Activated T-cell treated with anti-CD3 and anti-CD28 coated beads, Interleukin-2, amount 50 U/mL, for 72 hours (primary cell): ENCODE data around the gene CHCHD3. TPM values are rescaled to one million over a fixed set of nuclear protein-coding genes. Genes with fewer than 3 reads are reported as not detected.

ENCODE experiments used
- ATAC-seq, 2 donors: fragments of 150-1000 bp; cut with Tn5 transposase; replicated peaks in 1 of 2; 2 replicates each; pipeline ENCODE4 v1.10.0; 2021; ENCODE audit warnings: moderate library complexity in 2 of 2, mild to moderate bottlenecking in 1 of 2
- DNase-seq, 2 donors: peaks; one replicate each; pipeline ENCODE4 v3.0.0; 2021 to 2022; ENCODE audit warnings: mixed read lengths in 1 of 2
- H3K27ac Mint-ChIP-seq: one replicate; pipeline ENCODE4 v1.8.0; 2022; ENCODE audit warnings: mild to moderate bottlenecking, moderate library complexity, mixed read lengths
- H3K27me3 Mint-ChIP-seq: one replicate; pipeline ENCODE4 v1.8.0; 2022; ENCODE audit warnings: low read depth, mixed read lengths
- H3K36me3 Mint-ChIP-seq, 2 donors: one replicate each; pipeline ENCODE4 v1.8.0; 2022; ENCODE audit warnings: mixed read lengths in 2 of 2, mild to moderate bottlenecking in 1 of 2; ENCODE audit not compliant: insufficient read depth in 2 of 2
- H3K4me1 Mint-ChIP-seq: one replicate; pipeline ENCODE4 v1.8.0; 2022; ENCODE audit warnings: low read depth, mixed read lengths
- H3K4me3 Mint-ChIP-seq, 2 donors: one replicate each; pipeline ENCODE4 v1.8.0; 2022; ENCODE audit warnings: mild to moderate bottlenecking in 2 of 2, mixed read lengths in 2 of 2, moderate library complexity in 2 of 2
- H3K9me3 Mint-ChIP-seq, 2 donors: one replicate each; pipeline ENCODE4 v1.8.0; 2022; ENCODE audit warnings: mixed read lengths in 2 of 2
- total RNA-seq, 2 donors: library from RNA; stranded (reverse); gene quantifications; one replicate each; pipeline ENCODE4 v1.2.3, GENCODE V29; 2022

CHCHD3 gene
- total RNA-seq, 2 donors from 2014 or later = 59.3 to 75.5 TPM

DNA sequence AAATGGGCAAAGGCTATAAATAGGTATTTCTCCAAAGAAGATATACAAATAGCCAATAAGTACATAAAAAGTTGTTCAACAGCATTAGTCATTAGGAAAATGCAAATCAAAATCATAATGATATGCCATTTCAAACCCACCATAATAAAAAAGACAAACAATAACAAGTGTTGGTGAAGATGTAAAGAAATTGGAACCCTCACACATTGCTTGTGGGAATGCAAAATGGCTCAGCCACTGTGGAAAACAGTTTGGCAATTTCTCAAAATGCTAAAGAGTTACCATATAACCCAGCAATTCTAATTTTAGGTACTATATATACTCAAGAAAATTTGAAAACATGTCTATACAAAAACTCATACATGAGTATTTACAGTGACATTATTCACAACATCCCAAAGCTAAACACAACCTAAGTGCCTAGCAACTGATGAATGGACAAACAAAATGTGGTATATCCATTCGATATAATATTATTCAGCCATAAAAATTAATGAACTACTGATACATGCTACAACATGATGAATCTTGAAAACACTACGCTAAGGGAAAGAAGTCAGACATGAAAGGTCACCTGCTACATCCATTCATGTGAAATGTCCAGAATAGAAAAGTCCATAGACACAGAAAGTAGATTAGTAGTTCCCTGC lies 55.6 kb downstream of the CHCHD3 start:
- Mint-ChIP-seq H3K27me3 (no peaks in the 10 kb centered on the region), H3K27ac (no peak overlapping the region), H3K4me1 (peaks cover 6% of the 10 kb centered on the region), H3K9me3 (peaks cover 2 to 3% of the 10 kb centered on the region in 2 donors), H3K36me3 (peaks cover 2 to 9% of the 10 kb centered on the region in 2 donors), H3K4me3 (no peak overlapping the region)
- DNase-seq = no peak
- ATAC-seq = no peak

DNA sequence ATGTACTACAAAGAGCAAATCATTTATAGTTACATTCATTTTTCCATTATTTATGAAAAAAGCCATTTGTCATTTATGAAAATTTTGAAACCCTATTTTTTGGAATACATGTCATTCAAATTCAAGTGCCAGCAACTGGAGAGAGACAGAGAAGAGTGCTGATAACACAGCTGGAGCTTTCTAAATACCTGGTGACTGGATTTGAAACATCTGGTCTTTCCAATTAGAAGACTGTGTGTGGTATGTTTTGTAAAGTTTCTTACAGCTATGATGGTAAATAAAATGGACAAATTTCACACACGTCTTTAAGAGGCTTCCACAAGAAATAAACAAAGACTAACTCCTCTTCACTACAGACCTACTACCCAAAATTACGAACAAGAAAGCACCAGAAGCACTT lies 56.8 kb downstream of the CHCHD3 start:
- H3K4me3 Mint-ChIP-seq = no peak overlapping the region
- ATAC-seq (no peak), DNase-seq (no peak)
- peaks cover 2 to 9% of the 10 kb centered on the region in 2 donors for H3K36me3 Mint-ChIP-seq
- H3K27me3 Mint-ChIP-seq = no peaks in the 10 kb centered on the region
- peaks cover 2 to 3% of the 10 kb centered on the region in 2 donors for H3K9me3 Mint-ChIP-seq
- H3K4me1 Mint-ChIP-seq = peaks cover 6% of the 10 kb centered on the region
- H3K27ac Mint-ChIP-seq = no peak overlapping the region

DNA sequence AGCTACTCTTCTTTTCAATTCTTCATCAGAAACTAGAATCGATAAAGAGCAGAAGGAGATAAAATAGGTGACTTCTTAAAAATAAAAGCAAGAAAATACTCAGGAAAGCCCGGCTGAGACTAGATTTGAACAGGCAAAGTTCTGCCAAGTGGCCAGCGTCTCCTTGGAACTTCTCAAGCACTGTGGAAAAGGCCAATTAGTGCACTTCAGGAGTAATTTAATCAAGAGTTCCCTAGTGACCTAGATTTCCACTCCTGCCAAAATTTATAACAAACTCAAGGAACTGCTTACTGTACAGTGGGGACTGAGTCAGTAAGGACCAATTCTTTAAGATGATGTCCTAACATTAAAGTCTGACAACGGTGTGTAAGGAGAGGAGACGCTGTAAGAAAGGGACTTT lies 57.3 kb downstream of the CHCHD3 start:
- Mint-ChIP-seq H3K27me3 (no peaks in the 10 kb centered on the region), H3K4me1 (peaks cover 4% of the 10 kb centered on the region), H3K9me3 (peaks cover 2 to 3% of the 10 kb centered on the region in 2 donors), H3K36me3 (peaks cover 2 to 8% of the 10 kb centered on the region in 2 donors), H3K4me3 (no peak overlapping the region), H3K27ac (no peak overlapping the region)
- ATAC-seq = no peak
- DNase-seq = no peak

DNA sequence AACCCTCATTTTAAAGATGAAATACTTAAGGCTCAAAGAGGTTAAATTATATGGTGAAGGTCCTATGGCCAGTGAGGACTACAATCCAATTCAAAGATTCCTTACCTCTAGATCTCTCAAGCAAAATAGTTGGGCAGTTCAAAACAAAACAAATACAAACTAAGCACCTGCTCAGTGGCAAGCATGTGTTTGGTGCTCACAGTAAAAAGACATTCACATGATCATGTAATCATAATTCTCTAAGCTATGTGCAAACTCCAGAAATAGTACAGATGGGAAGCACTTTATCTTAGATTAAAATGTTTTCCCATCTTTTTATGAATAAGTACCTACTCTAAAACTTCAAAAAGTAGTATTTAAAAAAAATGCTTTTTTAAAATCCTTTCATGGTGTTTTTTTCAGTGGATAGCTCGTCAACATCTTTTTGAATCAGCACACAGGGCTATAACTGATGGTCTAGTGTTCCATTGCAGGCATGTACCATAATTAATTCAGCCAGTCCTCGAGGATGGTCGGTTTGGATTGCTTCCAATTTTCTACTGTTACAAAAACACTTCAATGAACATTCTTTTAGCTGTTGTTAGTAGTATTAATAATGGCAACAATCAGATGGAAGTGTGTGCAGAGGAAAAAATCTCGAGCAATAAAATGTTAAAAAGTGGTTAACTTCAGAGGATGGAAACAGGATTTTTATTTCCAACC lies 58.4 kb downstream of the CHCHD3 start:
- no peak overlapping the region for H3K4me3 Mint-ChIP-seq
- no peaks in the 10 kb centered on the region for H3K27me3 Mint-ChIP-seq
- peaks cover 2 to 3% of the 10 kb centered on the region in 2 donors for H3K9me3 Mint-ChIP-seq
- DNase-seq = no peak
- no peaks in the 10 kb centered on the region for H3K4me1 Mint-ChIP-seq
- H3K27ac Mint-ChIP-seq = no peak overlapping the region
- no peak for ATAC-seq
- peaks cover 2 to 6% of the 10 kb centered on the region in 2 donors for H3K36me3 Mint-ChIP-seq

DNA sequence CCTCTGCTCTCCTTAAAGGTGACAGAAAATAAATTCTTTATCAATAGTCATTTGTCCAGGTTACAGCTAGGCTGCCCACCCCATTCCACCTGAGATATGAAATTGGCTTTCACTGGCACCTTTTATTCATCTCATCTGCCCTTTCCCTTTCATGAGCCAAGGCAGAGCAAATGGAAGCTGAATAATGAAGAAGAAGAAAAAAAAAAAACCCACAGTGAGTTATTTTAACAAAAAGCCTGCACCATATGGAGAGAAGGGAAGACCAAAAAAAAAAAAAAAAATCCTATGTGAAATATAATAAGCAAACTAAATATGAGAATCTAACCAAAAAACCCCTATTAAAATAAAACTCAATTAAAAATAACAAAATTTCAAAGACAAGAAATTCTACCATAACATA lies 59.2 kb downstream of the CHCHD3 start:
- no peak for DNase-seq
- Mint-ChIP-seq H3K4me1 (no peaks in the 10 kb centered on the region), H3K4me3 (no peak overlapping the region), H3K36me3 (peaks cover 2 to 6% of the 10 kb centered on the region in 2 donors), H3K27ac (no peak overlapping the region), H3K9me3 (peaks cover 2 to 3% of the 10 kb centered on the region in 2 donors), H3K27me3 (no peaks in the 10 kb centered on the region)
- ATAC-seq = no peak

DNA sequence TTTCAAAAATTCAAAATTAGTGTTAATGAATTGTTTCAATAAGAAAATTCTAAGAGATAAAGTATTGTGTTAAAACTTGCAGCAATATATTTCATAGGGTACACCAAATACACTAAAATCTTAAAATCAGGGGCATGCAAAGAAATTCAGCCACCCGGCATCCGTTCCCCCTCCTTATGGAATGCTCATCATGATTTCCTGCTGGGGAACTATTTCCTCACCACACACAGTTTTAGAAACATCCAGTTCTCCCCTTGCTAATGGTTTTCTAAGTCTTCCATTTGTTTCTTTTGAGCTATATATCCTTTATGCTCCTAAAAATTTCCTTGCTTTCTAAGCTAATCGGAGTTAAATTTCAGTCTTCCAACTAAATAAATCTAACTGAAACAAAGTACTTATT lies 60.7 kb downstream of the CHCHD3 start:
- Mint-ChIP-seq H3K36me3 (peaks cover 0 to 5% of the 10 kb centered on the region in 2 donors), H3K4me1 (no peaks in the 10 kb centered on the region), H3K27me3 (no peaks in the 10 kb centered on the region), H3K27ac (no peak overlapping the region), H3K4me3 (no peak overlapping the region), H3K9me3 (no peaks in the 10 kb centered on the region)
- ATAC-seq = no peak
- no peak for DNase-seq

DNA sequence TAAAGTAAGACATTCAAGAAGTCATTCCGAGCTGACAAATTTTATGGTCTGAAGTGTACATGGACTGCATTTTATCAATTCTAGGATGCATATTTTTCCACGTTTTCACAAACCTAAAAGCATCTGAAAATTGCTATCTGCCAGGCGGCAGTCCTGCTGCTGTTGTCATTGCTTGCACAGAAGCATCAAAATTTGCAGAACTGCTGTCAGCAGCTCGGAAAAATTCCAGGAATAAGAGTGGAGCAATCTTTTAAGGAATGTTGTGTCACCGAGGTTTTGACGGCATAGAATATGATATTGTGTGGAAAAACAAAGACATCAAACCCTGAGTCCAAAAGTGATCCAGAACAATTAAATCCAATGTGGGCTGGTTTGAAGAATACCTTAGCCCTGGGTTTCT lies 61.4 kb downstream of the CHCHD3 start:
- Mint-ChIP-seq H3K27ac (no peak overlapping the region), H3K36me3 (peaks cover 3 to 7% of the 10 kb centered on the region in 2 donors), H3K4me1 (no peaks in the 10 kb centered on the region), H3K27me3 (no peaks in the 10 kb centered on the region), H3K4me3 (no peak overlapping the region), H3K9me3 (no peaks in the 10 kb centered on the region)
- DNase-seq (no peak), ATAC-seq (no peak)

DNA sequence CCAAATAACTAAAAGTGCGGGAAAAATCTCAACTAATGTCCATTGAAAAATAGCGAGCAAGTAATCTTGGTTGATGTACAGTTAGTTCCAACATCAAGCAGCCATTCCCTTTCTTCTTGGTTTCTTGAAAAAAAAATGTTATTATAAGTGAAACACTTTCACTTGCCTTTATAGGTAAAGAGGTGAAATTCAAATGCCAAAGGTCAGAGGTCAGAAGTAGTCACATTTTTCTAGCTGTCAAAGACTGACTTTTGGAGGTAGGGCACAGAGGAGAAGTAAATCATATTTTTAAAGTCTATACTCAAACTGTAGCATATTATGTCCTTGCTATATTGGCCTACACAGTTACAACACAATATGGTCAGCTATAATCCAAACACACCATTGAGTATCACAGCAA lies 62.3 kb downstream of the CHCHD3 start:
- H3K9me3 Mint-ChIP-seq = no peaks in the 10 kb centered on the region
- no peak for ATAC-seq
- DNase-seq = no peak

DNA sequence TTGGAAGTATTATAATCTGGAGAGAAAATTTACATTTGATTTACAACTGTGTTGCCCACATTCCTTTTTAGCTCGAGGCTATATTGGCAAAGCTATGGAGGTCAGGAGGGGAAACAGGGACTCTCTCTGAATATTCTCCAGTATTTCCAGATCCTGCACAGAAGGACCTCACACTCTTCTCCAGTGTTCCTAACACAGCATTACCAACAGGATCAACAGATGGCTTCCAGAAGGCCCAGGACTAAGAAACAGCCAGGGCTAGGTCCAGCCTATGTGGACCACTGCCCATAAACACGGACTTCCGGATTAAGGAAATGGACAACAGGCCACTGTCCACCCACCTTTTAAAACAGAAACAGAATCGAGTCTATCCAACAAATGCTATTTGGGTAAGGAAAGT lies 65.3 kb downstream of the CHCHD3 start:
- ATAC-seq = no peak
- Mint-ChIP-seq H3K4me3 (no peak overlapping the region), H3K4me1 (no peaks in the 10 kb centered on the region), H3K9me3 (no peaks in the 10 kb centered on the region), H3K27me3 (no peaks in the 10 kb centered on the region), H3K36me3 (peaks cover 3 to 9% of the 10 kb centered on the region in 2 donors), H3K27ac (no peak overlapping the region)
- no peak for DNase-seq

More for the DNA sequence above, 62.3 kb downstream of the CHCHD3 start:
- Mint-ChIP-seq H3K27ac (no peak overlapping the region), H3K27me3 (no peaks in the 10 kb centered on the region), H3K4me1 (no peaks in the 10 kb centered on the region), H3K4me3 (no peak overlapping the region), H3K36me3 (peaks cover 3 to 9% of the 10 kb centered on the region in 2 donors)

DNA sequence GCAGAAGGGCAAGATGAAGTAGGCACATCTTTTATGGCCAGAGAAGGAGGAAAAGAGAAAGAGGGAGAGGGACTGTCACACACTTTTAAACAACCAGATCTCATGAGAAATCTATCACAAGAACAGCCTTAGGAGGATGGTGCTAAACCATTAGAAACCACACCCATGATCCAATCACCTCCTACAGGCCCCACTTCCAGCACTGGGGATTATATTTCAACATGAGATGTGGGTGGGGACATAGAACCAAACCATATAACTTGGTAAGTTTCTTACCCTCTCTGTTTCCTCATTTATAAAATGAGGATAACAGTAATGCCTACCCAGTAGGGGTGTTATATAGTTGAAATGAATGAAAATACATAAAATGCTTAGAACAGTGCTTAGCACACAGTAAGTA lies 66.0 kb downstream of the CHCHD3 start:
- ATAC-seq = no peak
- H3K36me3 Mint-ChIP-seq = peaks cover 4 to 7% of the 10 kb centered on the region in 2 donors
- no peaks in the 10 kb centered on the region for H3K4me1 Mint-ChIP-seq
- H3K27ac Mint-ChIP-seq = peak overlapping the region; percentile 39
- no peak overlapping the region for H3K4me3 Mint-ChIP-seq
- no peaks in the 10 kb centered on the region for H3K9me3 Mint-ChIP-seq
- DNase-seq = no peak
- no peaks in the 10 kb centered on the region for H3K27me3 Mint-ChIP-seq

DNA sequence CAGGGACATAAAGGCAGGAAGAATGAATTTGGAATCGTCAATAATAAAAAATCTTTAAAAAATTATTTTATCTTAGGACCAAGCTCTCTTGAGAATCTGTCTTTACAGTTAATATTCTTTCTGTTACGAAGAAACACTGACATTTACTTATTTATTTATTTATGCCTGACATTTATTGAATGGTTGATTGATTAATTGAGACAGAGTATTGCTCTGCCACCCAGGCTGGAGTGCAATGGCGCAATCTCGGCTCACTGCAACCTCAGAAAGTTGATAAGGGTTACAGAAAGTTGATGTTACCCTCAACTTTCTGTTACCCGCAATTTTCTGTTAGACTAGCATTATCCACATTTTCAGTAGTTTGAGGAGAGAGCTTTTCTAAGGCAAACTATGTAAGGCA lies 70.1 kb downstream of the CHCHD3 start:
- Mint-ChIP-seq H3K27me3 (no peaks in the 10 kb centered on the region), H3K27ac (no peak overlapping the region), H3K4me1 (no peaks in the 10 kb centered on the region), H3K36me3 (peaks cover 10 to 20% of the 10 kb centered on the region in 2 donors), H3K4me3 (no peak overlapping the region), H3K9me3 (peaks cover 5 to 6% of the 10 kb centered on the region in 2 donors)
- DNase-seq (no peak), ATAC-seq (no peak)

DNA sequence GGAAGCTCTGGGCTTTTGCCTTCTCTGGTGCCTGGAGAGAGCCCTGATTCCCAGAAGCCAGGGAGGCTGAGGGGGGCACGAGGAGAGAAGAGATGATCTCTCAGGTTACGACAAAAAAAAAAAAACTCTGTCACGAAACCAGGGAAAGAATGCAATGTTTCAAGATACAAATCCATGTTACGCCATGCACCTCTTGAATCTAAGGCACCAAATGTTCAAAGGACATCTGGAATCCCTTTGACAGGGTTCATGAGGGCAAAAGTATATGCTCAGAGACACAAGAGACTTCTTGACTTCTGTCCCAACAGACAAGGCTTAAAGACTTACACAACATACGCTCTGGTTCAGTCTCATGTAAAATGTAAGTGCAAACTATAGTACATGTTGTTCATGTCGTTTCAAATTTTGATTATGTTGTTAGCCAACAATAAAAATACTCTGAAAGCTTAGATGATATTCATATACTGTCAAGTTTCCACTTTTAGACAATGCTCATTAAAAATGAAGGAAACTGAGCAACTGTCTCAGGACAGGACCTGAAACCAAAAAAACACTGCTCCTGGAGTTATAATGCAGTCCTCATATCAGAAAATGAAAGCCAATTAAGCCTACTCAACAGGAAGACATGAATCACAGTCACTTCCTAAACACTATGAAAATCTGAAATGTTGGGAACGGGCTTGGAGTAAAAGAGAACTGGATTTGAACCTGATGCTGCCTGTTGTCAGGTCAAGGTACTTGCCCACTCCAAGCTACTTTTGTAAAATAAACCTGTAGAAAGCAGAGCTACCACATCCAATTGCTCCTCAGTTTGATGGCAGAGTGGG lies 72.3 kb downstream of the CHCHD3 start:
- no peaks in the 10 kb centered on the region for H3K27me3 Mint-ChIP-seq
- H3K4me1 Mint-ChIP-seq = no peaks in the 10 kb centered on the region
- ATAC-seq (no peak), DNase-seq (no peak)
- peaks cover 7 to 16% of the 10 kb centered on the region in 2 donors for H3K36me3 Mint-ChIP-seq
- H3K4me3 Mint-ChIP-seq = no peak overlapping the region
- H3K9me3 Mint-ChIP-seq = peaks cover 5 to 6% of the 10 kb centered on the region in 2 donors
- no peak overlapping the region for H3K27ac Mint-ChIP-seq

DNA sequence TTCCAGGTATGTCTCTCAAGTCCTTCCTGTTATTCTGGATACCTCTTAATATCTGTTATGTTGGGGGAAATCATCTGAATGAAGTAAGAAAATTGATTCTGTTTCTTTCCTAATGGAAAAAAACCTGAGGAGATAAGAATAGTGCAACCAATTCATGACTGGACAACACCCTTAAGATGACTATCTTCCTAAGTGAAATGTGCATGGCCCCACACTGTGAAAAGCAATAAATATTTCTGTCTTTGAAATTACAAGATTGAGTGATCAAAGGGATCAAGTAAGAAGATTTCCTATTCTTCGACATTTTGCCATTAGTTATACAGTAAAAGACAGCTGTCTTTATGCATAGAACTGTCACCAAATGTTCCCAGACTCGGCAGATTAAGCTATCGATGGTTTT lies 73.9 kb downstream of the CHCHD3 start:
- Mint-ChIP-seq H3K27me3 (no peaks in the 10 kb centered on the region), H3K4me1 (peaks cover 14% of the 10 kb centered on the region), H3K4me3 (no peak overlapping the region), H3K9me3 (peaks cover 5 to 7% of the 10 kb centered on the region in 2 donors), H3K36me3 (peaks cover 9 to 17% of the 10 kb centered on the region in 2 donors), H3K27ac (no peak overlapping the region)
- ATAC-seq (no peak), DNase-seq (no peak)
